ENCODE measurements around the gene ZSCAN31.
A peak's percentile ranks its signal among the peaks of the same experiment; 100 is the strongest.
"Not testable (repeated sequence)": the region's sequence is repeated elsewhere in the genome, so short reads cannot be mapped to it uniquely, and the experiment has no call there.

ZSCAN31 gene

GRCh38 chr6:28335564-28336283 is at the start of gene ZSCAN31:
Gene ZSCAN31, minus strand, starts transcription at chr6:28336148. Its CDS starts 6,465 bp downstream, at chr6:28329683.
- peak; percentile 92 for DNase-seq

DNA sequence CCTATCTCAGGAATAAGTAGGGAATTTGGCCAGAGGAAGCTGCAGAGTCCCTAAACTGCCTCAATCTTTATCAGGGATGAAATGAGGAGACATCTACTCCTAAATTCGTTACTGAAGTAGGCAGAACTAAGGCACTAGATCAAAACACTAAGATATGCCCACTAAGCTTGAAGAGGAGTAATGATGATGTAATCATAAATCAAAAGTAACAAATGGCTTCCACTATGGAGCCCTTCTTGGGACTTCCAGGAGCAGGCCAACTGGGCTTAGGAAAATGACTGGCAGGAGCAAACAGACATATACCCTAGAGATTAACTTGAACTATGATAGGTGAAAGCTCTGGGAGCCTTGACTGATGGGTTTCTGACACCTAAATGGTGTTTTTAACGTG is 48.2 kb upstream of the ZSCAN31 start:
- DNase-seq, result no peak

DNA sequence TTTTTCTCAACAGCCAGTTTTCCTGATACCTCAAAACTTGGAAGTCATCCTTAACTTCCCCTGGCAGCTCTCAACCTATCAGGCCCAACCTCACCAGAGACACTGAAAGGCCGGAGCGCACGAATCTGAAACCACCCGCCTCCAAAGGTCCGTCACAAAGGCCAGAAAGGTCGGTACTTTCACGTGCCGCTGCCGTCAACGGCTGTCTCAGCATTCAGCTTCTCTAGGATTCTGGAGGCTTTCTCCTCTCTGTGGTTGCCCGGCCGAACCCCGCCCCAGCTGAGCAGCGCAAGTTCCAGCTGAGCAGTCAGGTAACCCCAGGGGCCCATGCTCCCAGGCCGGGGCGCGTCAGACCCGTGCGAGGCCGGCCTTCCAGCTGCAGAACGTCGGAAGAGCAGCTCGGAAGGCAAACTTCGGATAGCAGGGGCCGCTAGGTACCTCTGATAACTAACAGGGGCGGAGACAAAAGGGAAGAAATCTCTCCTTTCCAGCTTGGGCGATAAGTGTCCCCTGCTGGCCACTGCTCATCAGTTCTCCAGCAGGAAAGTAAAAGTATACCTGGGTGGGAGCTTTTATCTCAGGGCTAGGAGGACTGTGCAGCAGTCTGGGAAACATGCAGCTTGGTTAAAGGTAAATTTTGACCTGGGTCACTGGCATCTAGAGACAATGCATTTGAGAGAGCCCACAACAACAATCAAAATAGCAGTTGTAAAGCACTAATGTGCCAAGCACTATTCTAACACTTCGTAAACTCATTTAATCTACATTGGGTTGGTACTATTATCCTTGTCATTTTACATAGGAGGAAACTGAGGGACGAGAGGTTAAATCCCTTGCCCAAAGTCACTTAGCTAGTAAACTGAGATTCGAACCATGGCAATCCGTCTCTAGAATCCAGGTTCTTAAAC is 47.5 kb upstream of the ZSCAN31 start:
- no peak for DNase-seq

DNA sequence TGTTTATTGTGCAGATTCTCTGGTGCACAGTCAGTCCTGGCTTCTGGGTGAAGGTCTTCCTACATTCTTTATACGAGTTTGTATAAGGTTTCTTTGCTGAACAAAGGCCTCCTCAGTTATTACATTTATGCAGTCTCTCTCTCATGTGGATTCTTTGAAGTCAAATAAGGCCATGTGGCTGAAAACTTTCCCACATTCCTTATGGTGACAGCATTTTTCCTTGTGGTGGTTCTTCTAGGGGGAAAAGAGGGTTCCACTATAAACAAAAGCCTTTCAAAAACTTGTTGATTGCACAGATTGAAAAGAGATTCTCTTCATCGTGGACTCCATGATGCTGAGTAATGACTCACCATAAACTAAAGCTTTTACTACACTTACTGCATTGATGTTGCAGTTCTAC is 44.4 kb upstream of the ZSCAN31 start:
- no peak for DNase-seq

DNA sequence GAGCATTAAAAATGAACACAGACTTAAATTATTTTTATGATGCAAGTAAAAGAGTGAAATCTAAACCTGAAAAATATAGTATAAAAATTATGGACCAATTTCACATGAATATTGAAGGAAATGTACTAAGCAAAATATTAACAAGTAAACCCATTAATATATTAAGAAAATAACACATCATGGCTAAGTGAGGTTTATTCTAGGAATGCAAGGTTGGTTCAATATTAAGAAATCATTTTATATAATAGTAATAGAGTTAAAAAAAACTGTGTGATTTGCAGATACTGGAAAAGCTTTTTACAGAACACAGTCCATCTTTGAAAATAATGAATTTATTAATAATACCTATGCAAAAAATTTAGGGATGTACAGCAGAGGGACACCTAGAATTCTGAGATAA is 42.7 kb upstream of the ZSCAN31 start:
- no peak for DNase-seq

GRCh38 chr6:28377879-28378278 is 41.9 kb upstream of the ZSCAN31 start:
- DNase-seq, result no peak

DNA sequence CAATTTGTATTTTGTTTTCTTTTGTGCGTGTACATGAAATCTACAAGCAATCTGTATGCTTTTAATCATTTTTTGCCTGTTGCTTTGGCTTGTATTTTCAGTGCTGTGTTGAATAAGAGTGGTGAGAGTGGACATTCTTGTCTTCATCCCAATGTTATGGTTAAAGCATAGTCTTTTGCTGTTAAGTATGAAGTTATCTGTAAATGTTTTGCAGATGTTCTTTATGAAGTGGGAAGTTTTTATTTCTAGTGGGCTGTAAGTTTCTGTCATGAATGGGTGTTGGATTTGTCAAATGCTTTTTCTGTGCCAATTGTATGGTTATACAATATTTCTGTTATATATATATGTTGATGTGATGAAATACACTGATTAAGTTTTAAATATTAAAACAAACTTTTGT is 38.0 kb upstream of the ZSCAN31 start:
- no peak for DNase-seq

DNA sequence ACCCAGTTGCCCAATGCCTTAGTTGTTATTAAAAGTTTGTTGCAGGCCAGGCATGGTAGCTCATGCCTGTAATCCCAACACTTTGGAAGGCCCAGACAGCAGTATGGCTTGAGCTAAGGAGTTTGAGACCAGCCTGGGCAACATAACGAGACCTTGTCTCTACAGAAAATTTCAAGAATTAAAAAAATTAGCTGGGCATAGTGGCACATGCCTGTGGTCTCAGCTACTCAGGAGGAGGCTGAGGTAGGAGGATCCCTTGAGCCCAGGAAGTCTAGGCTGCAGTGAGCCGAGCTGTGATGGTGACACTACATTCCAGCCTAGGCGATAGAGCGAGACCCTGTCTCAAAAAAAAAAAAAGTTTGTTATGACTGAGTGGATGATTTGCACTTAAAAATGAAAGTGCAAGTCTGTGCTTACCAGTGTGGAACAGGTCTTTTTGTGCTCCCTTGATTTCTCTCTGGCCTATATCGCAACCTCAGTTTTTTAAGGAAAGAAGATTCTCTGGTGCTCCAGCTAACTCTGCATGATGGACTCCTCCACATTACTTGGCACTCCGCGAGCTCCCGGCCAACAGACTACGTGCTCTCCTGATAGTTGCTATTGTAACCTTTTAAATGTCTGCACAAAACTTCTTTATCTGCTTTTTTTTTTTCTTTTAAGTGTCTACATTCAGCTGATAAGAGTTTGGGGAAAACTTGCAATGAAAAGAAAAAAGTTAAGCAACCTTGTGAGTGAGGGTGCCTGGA is 35.9 kb upstream of the ZSCAN31 start:
- DNase-seq, result no peak

DNA sequence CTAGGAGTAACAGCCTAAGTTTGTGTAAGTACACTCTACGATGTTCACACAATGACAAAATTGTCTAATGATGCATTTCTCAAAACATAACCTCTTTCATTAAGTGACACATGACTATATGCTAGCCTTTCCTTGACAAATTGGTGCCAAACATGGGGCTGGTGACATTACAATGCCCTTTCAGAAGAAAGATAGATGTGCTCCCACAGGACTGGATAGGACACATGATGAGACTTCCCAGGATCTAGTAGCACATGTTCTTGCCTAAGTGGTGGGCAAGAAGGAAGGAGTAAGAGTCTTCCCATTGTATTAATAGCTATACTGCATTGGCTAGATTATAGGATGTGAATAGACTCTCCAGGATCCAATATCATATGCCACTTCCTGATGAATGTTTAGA is 35.3 kb upstream of the ZSCAN31 start:
- DNase-seq, result no peak

GRCh38 chr6:28370440-28370839 is 34.5 kb upstream of the ZSCAN31 start:
- no peak for DNase-seq

DNA sequence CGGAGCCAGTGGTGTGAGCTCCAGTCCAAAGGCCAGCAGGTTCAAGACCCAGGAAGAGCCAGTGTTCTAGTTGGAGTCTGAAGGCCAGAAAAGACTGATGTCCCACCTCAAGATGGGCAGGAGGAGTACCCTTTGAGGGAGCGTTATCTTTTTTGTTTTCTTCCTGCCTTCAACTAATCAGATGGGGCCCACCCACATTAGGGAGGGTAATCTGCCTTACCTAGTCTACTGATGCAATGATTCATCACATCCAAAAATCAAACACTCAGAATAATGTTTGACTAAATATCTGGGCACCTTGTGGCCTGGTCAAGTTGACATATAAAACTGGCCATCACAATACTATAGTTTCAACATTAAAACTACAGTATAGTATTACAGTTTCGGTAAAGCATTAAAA is 33.5 kb upstream of the ZSCAN31 start:
- no peak for DNase-seq

DNA sequence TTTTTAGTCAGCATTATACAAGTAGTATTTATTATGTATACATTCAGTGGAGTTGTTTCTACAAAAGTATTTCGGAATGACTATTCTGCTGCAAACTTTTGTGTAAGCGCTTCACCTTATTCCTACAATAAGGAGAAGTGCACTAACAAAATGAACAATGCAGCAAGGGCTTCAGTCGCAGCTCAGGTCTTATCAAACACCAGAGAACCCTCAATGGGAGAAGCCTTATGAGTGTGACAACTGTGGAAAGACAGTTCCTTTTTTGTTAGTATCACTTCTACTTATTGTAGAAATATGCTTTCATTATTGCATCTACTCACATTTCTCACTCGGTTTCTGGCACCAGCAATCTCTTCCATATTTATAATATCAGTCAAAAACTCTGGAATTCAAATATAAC is 32.6 kb upstream of the ZSCAN31 start:
- DNase-seq, result no peak

GRCh38 chr6:28365590-28365989 is 29.6 kb upstream of the ZSCAN31 start:
- not testable (repeated sequence) for DNase-seq

DNA sequence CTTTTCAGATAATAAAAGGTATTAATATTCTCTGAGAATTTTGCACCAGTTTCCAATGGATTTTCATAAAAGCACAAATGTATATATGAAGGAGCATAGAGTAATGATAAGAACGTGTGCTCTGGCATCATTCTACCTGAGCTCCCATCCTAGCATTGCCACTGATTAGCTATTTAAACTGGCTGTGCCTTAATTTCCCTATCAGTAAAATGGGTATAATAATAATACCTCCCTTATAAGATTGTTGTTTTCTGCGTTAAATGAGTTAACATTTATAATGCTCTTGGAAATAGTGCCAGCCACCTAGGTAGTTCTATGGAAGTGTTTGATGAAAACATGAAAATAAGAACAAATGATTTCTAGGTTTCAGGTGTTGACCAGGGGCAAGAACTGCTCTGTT is 25.0 kb upstream of the ZSCAN31 start:
- DNase-seq, result no peak

GRCh38 chr6:28359562-28359961 is 23.6 kb upstream of the ZSCAN31 start:
- DNase-seq, result not testable (repeated sequence)

GRCh38 chr6:28357036-28357435 is 21.1 kb upstream of the ZSCAN31 start:
- no peak for DNase-seq

- no peak for DNase-seq
Observed at GRCh38 chr6:28356666-28357020, 20.7 kb upstream of the ZSCAN31 start.

DNA sequence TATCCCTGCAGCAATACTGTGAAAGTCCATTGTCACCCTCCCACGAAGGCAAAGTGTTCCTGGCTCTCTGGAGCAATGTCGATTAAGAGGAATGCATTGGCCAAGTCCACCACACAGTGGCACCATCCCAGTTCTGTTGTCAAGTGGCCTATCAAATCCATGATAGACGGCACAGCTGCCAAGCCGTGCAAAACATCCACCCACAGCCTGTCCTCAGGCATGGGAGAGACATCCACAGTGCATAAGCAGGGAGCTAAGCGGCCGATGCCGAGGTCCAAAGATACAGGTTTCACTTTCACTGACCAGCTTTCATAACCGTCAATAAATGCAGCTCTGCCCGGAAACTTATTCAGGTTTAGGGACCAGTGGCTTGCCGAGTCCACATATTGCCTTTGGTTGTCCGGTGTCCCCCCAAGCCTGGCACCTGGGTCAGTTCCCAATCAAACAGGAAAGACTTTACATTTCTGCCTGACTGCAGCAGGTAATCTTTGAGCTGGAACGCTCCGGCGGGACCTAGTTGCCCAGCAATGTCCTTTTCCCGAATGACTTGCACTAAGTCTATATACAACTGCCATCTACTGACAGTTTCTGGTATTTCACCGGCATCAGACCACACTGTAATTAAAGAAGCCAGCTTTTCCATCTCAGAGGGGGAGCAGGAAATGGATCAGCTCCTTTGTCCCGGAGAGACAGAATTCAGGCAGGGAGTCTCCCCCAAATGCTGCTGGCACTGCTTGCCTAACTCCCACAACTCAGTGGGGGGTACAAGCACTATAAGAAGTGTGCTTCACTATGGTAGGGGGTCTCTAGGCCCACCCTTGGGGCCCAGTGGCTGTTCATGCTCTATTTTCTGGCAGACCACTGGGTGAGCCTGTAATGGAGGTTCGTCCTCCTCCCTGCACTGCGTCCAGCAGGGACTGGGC is 20.1 kb upstream of the ZSCAN31 start:
- DNase-seq, result peak; percentile 62

DNA sequence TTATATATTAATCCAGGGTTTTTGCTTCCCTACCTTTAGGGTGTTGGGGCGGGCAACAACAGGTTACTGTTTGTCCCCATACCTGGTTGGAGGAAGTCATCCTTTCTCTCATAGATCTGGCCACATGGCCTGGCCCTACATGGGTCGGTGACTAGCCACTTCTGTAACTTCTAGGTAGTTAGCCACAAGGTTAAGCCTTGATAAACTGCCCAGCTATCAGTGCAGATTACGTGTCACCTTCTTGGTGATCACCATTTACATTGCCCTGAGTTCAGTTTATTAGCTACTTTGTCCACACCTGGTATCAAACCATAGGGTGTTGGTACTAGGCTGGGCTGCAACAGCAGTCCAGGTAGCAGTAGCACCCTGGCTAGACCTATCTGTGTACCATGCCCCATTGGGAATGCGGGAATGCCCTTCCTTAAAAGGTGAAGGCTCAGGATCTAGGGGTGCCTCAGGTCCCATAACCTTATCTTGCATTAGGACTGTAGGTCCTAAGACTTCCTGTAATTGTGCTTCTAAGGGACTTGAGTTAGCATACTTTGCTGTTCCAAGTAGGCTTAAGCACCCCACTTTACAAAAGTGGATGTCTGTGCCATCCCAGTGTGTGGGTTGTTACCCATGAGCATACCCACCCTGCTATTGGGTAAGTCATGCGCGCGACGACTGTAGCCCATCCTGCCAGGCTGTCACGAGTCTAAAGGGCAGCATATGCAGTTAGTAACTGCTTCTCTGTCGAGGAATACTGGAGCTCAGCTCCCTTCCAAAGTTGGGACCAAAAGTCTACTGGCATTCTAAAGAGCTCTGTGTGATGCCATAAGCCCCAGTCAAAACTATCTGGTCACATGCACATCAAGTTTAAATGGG is 19.0 kb upstream of the ZSCAN31 start:
- DNase-seq, result no peak

DNA sequence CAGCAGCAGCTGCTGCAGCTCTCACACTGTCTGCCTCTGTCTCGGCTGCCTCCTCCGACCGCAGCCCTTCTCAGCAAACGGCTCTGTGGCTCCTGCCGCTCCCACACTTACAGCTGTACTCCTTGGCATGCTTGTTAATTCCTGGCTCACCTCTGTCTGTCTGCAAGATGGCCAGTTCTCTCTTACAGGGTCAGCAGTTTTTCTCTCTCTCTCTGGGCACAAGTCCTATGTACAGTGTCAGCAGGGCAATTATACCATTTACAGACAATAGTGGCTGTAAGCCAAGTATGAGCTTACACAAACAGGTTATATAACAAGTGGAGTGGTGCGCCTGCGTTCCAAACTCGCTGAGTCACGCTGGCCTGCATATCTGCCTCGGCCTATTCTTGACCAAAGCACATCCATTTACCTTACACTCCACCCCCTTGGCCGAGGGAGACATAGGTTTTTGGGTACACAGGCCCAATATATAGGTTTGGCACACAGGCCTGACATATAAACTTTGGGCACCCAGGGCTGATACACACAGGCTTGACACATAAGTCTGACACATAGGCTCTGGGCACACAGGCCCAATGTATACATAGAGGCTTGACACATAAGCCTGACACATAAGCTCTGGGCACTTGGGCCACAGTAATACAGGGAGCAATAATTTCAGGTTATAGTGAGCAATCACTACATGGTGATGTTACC is 18.2 kb upstream of the ZSCAN31 start:
- DNase-seq, result no peak

DNA sequence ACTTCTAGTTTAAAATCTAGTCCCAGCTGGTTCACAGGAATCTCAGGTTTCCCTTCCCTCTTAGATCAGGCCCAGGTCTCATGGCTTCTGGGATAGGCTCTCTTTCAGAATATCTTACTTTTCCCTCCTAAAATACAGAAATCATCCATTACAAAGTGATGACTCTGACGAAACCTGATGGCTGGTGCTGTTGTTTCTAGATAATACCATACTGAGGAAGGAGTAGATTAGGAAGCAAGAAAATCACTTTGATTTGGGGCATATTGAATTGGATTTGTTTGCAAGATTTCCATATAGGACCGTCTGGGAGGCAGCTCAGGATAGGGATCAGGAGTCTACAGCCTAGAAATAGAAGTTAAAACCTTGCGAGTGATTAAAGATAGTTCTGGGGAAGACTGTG is 17.4 kb upstream of the ZSCAN31 start:
- DNase-seq, result no peak

Measured in T1000 (cell line).